DND-41 (cell line): ENCODE results near the gene KCNT1.

ENCODE experiments used
- CTCF ChIP-seq: IDR thresholded peaks from 2 replicates; pipeline ENCODE4 v1.5.1; 2012; ENCODE audit warnings: borderline replicate concordance, low read length, moderate library complexity, mild to moderate bottlenecking; ENCODE audit not compliant: poor library complexity, severe bottlenecking; ENCODE audit errors: extremely low read depth
- EZH2 ChIP-seq: IDR thresholded peaks from 3 replicates; pipeline ENCODE4 v1.6.1; 2012; ENCODE audit warnings: borderline replicate concordance, low read depth, mild to moderate bottlenecking, moderate library complexity, low read length, inconsistent platforms; ENCODE audit not compliant: severe bottlenecking

- TF ChIP-seq CTCF, result no peak
- TF ChIP-seq EZH2, result no peak
Observed at GRCh38 chr9:135724186-135724787, 22.3 kb downstream of the KCNT1 start.
